CD14-positive monocyte (primary cell): Measurements from ENCODE around the gene KRT7. TPM values are rescaled to one million over a fixed set of nuclear protein-coding genes. Genes with fewer than 3 reads are reported as not detected.

Experiments
- DNase-seq, 3 donors: peaks; one replicate each; pipeline ENCODE4 v3.0.0-alpha.2; 2011 to 2022
- H2AFZ ChIP-seq: 2 replicates; pipeline ENCODE4 v1.6.0; 2012; ENCODE audit warnings: mild to moderate bottlenecking, low read depth, low read length, inconsistent platforms; ENCODE audit not compliant: insufficient read depth, poor library complexity, severe bottlenecking
- H3K27ac ChIP-seq, 2 donors: 1 replicate in 1 of 2; 2 replicates in 1 of 2; pipeline ENCODE4 v1.5.1; 2012 to 2013; ENCODE audit warnings: low read length in 2 of 2, control low read depth in 1 of 2, inconsistent platforms in 1 of 2, low read depth in 1 of 2, mild to moderate bottlenecking in 1 of 2
- H3K27me3 ChIP-seq, 2 donors: one replicate each; pipeline versions ENCODE4 v1.6.0 to v1.6.1; 2011 to 2013; ENCODE audit warnings: low read length in 2 of 2; ENCODE audit not compliant: control insufficient read depth in 2 of 2, insufficient read depth in 2 of 2
- H3K36me3 ChIP-seq, 2 donors: replicated peaks in 1 of 2; 1 replicate in 1 of 2; 2 replicates in 1 of 2; pipeline versions ENCODE4 v1.5.1 to v1.6.1; 2012 to 2013; ENCODE audit warnings: low read length in 2 of 2, control low read depth in 1 of 2, inconsistent platforms in 1 of 2, mild to moderate bottlenecking in 1 of 2; ENCODE audit not compliant: insufficient read depth in 2 of 2, control insufficient read depth in 1 of 2
- H3K4me1 ChIP-seq, 2 donors: 1 replicate in 1 of 2; 2 replicates in 1 of 2; pipeline versions ENCODE4 v1.5.1 to v1.6.1; 2012 to 2013; ENCODE audit warnings: low read length in 2 of 2, control low read depth in 1 of 2, inconsistent platforms in 1 of 2, mild to moderate bottlenecking in 1 of 2, moderate library complexity in 1 of 2; ENCODE audit not compliant: insufficient read depth in 2 of 2, control insufficient read depth in 1 of 2
- H3K4me2 ChIP-seq: replicated peaks from 2 replicates; pipeline ENCODE3; 2012; ENCODE audit warnings: low read length, moderate library complexity, mild to moderate bottlenecking; ENCODE audit not compliant: poor library complexity, severe bottlenecking; ENCODE audit errors: extremely low read depth
- H3K4me3 ChIP-seq, 3 experiments: fragments of 200-600 bp in 1 of 3; sonication (generic) in 1 of 3; replicated peaks in 1 of 3; 1 replicate in 2 of 3; 2 replicates in 1 of 3; pipeline ENCODE4 v1.5.1; 2011 to 2013; ENCODE audit warnings: low read length in 3 of 3, mild to moderate bottlenecking in 3 of 3, control low read depth in 2 of 3, low read depth in 2 of 3, inconsistent platforms in 1 of 3, moderate library complexity in 1 of 3
- H3K79me2 ChIP-seq: 2 replicates; pipeline ENCODE4 v1.6.0; 2012; ENCODE audit warnings: mild to moderate bottlenecking, control low read depth, inconsistent platforms, low read length, moderate library complexity; ENCODE audit not compliant: insufficient read depth
- H3K9ac ChIP-seq: 2 replicates; pipeline ENCODE4 v1.6.0; 2017; ENCODE audit warnings: low read length, mild to moderate bottlenecking; ENCODE audit not compliant: insufficient read depth, poor library complexity, severe bottlenecking
- H3K9me3 ChIP-seq, 2 donors: replicated peaks in 1 of 2; 1 replicate in 1 of 2; 2 replicates in 1 of 2; pipeline versions ENCODE4 v1.5.1 to v1.6.1; 2012 to 2013; ENCODE audit warnings: low read length in 2 of 2, control low read depth in 1 of 2; ENCODE audit not compliant: control insufficient read depth in 1 of 2, insufficient read depth in 1 of 2
- H4K20me1 ChIP-seq: 2 replicates; pipeline ENCODE4 v1.6.0; 2012; ENCODE audit warnings: mild to moderate bottlenecking, low read length, control low read depth, moderate library complexity; ENCODE audit not compliant: insufficient read depth
- H3K27ac Mint-ChIP-seq, 7 donors: one replicate each; pipeline ENCODE4 v1.8.0; 2020; ENCODE audit warnings: mild to moderate bottlenecking in 7 of 7, mixed read lengths in 7 of 7, moderate library complexity in 6 of 7, inconsistent platforms in 2 of 7
- H3K27me3 Mint-ChIP-seq, 3 donors: one replicate each; pipeline ENCODE4 v1.8.0; 2021 to 2022; ENCODE audit warnings: low read depth in 3 of 3, mild to moderate bottlenecking in 3 of 3, mixed read lengths in 3 of 3, moderate library complexity in 3 of 3, inconsistent platforms in 1 of 3
- H3K36me3 Mint-ChIP-seq, 2 donors: one replicate each; pipeline ENCODE4 v1.8.0; 2020; ENCODE audit warnings: mixed read lengths in 2 of 2, inconsistent platforms in 1 of 2, mild to moderate bottlenecking in 1 of 2
- H3K4me1 Mint-ChIP-seq: one replicate; pipeline ENCODE4 v1.8.0; 2020; ENCODE audit warnings: mild to moderate bottlenecking, mixed read lengths
- H3K4me3 Mint-ChIP-seq, 2 donors: one replicate each; pipeline ENCODE4 v1.8.0; 2020; ENCODE audit warnings: mild to moderate bottlenecking in 2 of 2, mixed read lengths in 2 of 2, moderate library complexity in 1 of 2
- H3K9me3 Mint-ChIP-seq, 7 donors: one replicate each; pipeline ENCODE4 v1.8.0; 2020 to 2022; ENCODE audit warnings: mixed read lengths in 7 of 7, mild to moderate bottlenecking in 6 of 7, moderate library complexity in 6 of 7, inconsistent platforms in 2 of 7
- CTCF ChIP-seq: fragments of 200-600 bp; IDR thresholded peaks from one replicate; pipeline ENCODE4 v1.8.0; 2022; ENCODE audit warnings: antibody characterized with exemption, mild to moderate bottlenecking
- WGBS: methylation state at CpG from one replicate; pipeline ENCODE4 v1.1.5; 2013; ENCODE audit warnings: missing lambda C conversion rate; ENCODE audit not compliant: insufficient coverage; 5-methylcytosine and 5-hydroxymethylcytosine counted together
- intact Hi-C, 2 donors: fragments of 100-400 bp; cut with micrococcal nuclease; formaldehyde crosslinking; loops; one replicate each; pipeline versions ENCODE4 v1.15.0 to v1.15.1; 2023
- polyA plus RNA-seq, 3 donors: library from polyadenylated mRNA; depleted of rRNA in 1 of 3; unstranded in 2 of 3; stranded (reverse) in 1 of 3; fragments of 300-500 nt in 2 of 3; fragments of >200 nt in 1 of 3; fragmentation: Illumina TruSeq in 2 of 3; gene quantifications; 1 replicate in 2 of 3; 2 replicates in 1 of 3; pipeline ENCODE4 v1.2.3, GENCODE V29; 2012 to 2021

The KRT7 gene
- polyA plus RNA-seq, 3 donors = 1.3 to 2.7 TPM; not detected in 1

GRCh38 chr12:52254180-52254964 is 21.3 kb downstream of the KRT7 start:
- DNase-seq = no peak
- Mint-ChIP-seq H3K27me3 (peaks cover 83 to 92% (median 88%) of the 10 kb centered on the region in 3 donors), H3K36me3 (peaks cover 11 to 18% of the 10 kb centered on the region in 2 donors)

More at GRCh38 chr12:52254180-52254964, 21.3 kb downstream of the KRT7 start:
- H3K4me1 Mint-ChIP-seq = peaks cover 21% of the 10 kb centered on the region
- H3K27ac ChIP-seq = no peak overlapping the region
- H2AFZ ChIP-seq = no peak overlapping the region
- H3K4me2 ChIP-seq = no peak overlapping the region
- no peaks in the 10 kb centered on the region for H3K36me3 ChIP-seq
- H3K27ac Mint-ChIP-seq = no peak overlapping the region
- H3K4me3 ChIP-seq = no peak overlapping the region
- H3K9me3 Mint-ChIP-seq = peaks cover 0 to 19% (median 4%) of the 10 kb centered on the region in 7 donors
- H4K20me1 ChIP-seq = no peaks in the 10 kb centered on the region
- peaks cover under 1 to 12% of the 10 kb centered on the region in 2 donors for H3K4me1 ChIP-seq
- H3K27me3 ChIP-seq = peaks cover 50 to 85% of the 10 kb centered on the region in 2 donors
- H3K79me2 ChIP-seq = no peaks in the 10 kb centered on the region
- H3K9ac ChIP-seq = no peak overlapping the region
- H3K9me3 ChIP-seq = peaks cover 0 to 3% of the 10 kb centered on the region in 2 donors
- intact Hi-C loops = no loop called here
- 96% methylated on average over 6 of the region's 10 CpGs for WGBS
- no peak overlapping the region for H3K4me3 Mint-ChIP-seq
- no peak for TF ChIP-seq CTCF
